HG03558 (cell line): ENCODE measurements around the gene ADAMTS9.

Experiments used
- ATAC-seq: cut with Tn5 transposase; IDR thresholded peaks from one replicate; pipeline ENCODE4 v1.9.1; 2021; ENCODE audit warnings: moderate number of reproducible peaks; ENCODE audit not compliant: unreplicated experiment; ENCODE audit errors: extremely low read depth

Gene ADAMTS9

DNA sequence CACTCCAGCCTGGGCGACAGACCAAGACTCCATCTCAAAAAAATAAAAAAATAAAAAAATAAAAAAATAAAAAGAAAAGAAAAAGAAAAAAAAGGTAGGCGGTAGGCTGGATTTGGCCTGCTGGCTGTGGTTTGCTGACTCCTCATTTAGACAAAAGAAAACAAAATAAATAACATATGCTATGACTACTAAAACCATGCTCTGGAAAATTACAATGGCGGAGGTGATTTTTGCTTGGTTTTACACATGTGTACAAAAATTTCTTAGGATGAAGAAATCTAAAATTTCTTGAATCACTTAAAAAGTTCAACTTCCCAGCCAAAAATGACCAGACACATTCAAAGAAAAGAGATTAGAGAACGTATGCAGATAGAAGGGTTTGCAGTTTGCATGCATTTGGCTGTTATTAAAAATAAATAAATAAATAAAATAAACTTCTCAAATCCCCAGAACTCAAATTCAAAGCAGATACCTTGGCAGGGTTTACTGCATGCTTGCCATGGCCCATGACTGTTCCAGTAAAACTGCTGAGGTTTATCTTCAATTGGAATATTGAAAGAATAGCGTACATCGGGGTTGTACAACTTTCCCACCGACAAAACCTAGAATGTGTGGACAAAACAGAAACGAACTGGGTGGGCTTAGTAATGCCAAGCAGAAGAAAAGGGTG lies 65.9 kb downstream of the ADAMTS9 start:
- no peak for ATAC-seq

DNA sequence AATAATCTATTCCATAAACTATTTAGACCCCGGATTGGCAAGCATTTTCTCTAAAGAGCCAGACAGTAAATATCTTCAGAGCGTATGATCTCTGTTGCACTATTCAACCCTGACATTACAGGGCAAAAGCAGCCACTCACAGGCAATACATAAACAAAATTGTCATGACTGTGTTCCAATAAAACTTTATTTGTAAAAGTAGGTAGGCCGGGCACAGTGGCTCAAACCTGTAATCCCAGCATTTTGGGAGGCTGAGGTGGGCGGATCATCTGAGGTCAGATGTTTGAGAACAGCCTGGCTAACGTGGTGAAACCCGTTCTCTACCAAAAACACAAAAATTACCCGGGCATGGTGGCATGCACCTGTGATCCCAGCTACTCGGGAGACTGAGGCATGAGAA lies 66.5 kb downstream of the ADAMTS9 start:
- ATAC-seq = no peak

DNA sequence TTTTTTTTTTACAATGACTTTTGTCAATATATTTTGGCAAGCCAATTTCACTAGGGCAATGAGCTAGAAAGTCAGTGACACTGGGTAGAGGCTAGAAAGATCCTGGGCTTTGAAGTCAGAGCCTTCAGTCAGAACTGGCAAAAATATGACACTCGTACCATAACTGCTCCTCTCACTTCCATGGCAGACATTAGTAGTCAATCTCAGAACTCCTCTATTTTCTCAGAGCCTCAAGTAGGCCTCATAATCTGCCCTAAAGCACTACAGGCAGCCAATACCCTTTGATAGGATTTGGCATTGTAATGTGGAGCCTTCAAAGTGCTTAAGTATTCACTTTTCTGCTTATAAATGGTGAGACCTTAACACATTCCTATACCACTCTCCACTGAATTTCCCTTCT lies 67.8 kb downstream of the ADAMTS9 start:
- ATAC-seq = no peak

DNA sequence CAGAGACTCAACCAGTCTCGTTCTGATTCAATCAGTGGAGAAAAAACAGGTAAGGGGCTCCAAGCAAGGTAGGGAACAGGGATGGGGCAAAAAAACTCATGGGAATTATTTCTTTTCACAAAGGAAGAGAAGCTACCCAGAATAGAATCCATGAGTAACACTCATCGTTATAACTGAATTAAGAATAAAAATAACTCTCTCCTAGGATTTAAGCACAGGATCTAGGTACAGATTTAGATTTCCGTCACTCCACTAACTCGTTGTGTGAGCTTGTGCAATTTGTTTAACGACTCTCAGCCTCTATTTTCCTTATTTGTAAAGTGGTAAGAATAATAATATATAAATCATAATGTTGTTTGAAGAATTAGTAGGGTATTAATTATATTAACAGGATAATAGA lies 68.6 kb downstream of the ADAMTS9 start:
- ATAC-seq = no peak

DNA sequence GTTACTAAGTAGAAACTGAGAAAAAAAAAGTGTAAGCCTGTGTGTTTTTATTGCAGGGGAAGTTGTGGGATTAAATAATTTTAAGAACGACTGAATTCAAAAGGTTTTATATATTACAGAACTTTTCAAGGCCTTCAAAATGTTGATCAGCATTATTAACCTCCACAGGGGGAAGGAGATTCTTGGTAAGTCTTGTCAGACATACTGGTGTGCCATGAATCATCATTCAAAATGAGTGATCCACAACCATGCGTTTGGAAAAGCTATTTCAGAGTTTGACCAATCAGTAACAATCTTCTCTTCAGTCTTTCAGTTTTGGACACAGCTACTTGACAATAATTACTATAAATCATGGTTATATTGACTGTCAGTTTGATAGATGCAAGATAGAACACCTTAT lies 70.2 kb downstream of the ADAMTS9 start:
- ATAC-seq = no peak

DNA sequence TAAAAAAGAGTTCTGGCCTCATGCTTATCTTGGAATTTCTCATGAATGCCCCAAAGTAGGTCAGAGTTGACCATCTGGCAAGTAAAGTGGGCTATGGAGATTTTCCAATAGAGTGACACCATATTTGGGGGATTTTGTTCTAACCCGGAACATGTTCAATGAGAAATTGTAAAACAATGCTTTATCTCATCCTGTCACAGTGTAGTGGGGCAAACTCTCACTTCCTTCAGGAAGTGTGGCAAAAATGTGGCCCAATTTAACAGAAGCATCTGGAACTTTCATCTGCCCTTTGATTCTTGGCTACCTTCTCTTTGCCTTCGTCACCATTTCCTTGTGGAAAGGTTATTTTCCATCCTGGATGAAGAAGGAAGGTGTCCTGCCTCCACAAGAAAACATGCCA lies 70.8 kb downstream of the ADAMTS9 start:
- ATAC-seq = no peak

DNA sequence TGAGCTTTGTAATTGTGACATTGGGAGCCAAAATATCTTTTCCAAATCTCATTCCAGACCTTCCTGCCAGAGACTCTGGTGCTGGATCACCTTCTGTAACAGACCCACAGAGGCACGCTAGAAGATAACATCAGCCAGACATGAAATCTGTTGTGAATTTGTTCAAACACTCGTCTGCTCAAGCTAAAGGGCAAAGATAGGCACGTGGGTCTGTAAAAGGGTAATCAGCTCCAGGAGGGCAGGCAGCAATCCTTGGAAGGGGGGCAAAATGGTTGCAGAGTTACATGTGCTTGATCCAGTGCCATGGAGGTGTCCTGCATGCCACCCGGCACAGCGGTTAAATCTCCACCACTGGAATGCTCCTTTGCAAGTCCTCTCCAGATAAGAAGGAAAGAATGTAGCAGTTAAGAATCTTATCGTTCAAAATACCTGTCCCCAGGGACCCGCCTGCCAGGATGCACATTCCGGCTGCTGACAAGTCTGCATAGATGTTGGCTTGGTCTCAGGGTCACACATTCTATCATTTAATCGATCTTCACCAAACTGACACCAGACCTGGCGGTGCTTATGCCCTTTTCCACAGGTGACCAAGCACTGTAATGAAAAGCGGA lies 74.8 kb downstream of the ADAMTS9 start:
- ATAC-seq = no peak

DNA sequence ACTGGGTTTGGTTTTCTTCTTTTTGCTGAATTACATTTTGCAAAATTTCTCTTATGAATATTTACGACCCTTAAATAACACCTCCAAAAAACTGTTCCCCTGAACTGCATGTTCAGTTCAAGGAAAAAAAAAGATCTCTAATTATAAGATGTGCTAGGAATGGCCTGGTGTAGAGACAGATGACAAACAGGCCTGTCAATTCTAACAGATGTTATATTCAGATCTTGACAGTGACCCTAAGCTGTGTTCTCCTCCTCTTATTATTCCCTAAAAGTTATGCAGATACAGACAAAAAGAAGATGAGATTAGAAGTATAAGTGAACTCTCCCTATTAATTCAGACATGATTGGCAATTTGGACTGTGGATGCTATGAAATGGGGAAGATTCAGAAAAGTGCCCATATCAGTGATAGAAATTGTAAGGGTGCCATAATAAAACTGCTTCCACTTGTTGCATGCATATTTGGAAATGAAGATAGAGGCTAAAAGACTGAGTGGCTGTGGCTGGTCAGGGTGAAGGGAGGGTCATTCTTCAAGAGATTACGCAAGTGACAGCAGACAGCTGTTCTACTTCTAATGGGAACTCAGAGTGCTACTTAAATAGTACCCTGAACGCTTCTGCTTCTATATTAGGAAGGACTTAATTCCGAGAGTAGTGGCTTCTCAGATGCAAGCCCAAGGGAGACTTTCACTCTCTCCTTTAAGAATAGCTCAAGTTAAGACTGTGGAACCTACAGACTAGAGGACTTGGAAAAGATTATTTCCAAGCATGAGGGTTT lies 75.5 kb downstream of the ADAMTS9 start:
- ATAC-seq = no peak

DNA sequence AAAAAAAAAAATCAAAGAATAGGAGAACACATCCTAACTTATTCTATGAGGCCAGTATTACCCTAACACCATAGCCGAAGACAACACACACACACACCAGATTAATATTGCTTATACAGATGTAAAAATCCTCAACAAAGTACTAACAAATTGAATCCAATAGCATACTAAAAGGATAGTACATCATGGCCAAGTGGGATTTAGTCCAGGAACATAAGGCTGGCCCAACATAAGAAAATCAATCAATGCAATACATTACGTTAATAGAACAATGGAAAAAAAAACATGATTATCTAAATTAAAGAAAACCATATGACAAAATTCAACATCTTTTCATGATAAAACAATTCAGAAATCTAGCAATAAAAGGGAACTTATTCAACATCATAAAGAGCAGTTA lies 79.1 kb downstream of the ADAMTS9 start:
- ATAC-seq = no peak

DNA sequence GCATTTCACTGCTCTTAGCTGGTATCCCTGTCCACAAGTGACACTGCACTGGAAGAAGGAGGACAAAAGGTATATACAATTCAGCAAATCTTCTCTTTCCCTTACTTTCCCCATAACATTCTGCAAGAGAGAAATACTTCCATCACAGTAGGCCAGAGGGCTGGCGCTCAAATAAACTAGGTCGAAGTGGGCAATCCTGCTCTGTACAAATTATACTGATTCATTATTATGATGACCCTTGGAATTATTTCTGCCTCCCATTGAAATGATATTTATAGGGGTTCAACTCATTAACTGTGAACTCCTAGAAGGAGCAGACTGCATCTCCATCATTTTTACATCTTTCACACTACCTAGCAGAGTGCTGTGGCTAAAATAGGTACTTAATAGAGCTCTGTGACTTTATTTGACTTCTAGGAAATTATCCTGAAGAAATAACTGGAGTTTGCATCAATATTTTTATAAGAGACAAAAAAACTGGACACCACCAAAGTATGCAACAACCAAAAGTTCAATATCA lies 80.7 kb downstream of the ADAMTS9 start:
- no peak for ATAC-seq

DNA sequence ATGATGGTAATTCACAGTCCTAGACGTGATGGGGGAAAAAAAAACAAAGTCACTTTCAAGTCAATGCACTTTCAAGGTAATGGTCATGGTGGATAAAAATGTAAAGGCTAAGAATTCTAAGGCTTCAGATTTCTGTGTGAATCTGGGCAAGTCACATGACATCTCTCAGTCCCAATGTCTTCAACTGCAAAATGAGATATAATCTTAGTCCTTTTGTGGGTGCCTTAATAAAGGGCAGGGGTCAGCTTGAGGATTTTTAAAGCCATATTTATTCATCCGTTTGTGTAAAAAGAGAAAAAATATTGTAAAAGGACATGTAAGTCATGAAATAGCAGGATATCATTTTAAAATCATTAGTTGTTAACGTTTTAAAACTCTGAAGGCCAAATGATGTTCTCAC lies 83.5 kb downstream of the ADAMTS9 start:
- no peak for ATAC-seq

DNA sequence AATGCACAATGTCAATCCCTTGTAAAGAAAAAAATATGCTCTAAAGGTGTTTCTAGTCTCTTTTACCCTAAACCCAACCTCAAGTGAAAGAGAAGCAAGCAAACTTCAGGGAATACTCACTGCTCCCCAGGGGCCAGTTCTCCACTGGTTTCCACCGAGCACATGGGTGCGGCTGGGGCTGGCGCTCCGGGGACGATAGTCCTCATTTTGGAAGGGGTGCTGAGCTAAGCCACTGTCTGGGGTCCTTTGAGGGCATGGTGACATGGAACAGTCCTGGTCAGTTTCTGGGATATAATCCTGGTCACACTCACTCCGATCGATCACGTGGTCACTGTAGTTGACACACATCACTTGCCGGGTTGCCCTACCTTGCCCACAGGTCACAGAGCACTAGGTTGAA lies 86.0 kb downstream of the ADAMTS9 start:
- no peak for ATAC-seq

DNA sequence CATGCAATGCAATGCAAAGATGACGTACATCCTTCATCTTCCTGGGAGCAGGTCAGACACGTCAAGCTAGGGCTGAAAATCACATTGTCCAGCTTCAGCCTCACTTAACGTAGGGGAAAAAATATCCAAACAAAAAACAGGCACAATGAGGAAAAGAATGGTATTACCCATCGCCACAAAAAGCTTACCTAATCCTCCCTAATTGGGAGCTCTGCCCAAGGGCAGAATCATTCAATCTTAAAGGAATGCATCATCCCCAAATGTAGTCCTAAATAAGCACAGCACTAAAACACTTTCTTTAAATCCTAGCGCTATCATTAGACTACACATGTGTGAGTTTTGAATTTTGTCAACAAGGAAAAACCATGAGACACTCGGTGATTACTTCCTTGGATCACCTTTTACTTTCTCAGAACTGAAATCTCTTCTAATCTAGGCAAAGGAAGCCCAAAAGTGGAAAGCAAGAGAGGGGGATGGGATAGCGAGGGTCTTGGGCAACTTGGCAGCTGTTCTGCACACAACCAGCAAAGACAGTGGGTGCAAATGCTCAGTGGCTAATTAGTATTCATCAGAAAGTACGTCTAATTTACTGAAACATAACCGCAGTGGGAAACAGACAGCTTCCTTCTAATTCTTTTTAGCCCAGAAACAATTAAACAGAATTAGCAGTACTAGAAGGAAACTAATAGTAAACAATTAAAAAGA lies 87.4 kb downstream of the ADAMTS9 start:
- ATAC-seq = no peak

DNA sequence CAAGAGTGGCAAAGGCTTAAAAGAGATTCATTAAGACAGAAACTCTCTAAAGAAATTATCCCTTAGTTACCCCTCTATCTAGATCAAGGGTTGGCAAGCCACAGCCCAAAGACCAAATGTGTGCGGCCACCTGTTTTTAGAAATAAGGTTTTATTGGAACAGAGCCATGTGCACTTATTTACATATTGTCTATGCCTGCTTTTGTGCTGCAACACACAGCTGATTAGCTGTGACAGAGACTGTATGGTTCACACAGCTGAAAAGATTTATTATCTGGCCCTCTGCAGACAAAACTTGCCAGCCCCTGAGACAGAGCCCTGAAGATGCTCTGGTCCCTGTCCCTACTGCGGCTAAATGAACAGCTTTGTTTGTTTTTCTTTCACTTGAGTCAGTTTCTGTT lies 88.1 kb downstream of the ADAMTS9 start:
- ATAC-seq = no peak

DNA sequence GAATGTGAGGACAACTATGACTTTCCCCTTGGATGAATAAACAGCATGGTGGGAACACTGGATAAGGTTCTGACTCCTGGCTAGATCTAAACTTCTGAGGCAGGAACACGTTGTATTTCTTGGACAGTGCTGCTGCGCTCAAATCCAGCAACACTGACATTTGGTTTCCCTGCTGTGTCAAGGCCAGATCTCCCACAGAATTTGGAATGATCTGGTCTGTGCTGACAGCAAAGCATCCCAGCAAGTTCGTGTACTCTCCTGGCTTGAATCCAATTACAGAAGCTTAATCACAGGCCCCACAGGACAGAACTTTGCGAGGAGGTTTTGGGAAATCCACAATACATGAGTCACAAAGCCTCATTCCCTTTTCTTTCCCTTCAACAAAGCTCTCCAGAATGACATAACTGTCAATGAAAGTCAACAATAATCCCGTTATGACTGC lies 92.5 kb downstream of the ADAMTS9 start:
- ATAC-seq = no peak

DNA sequence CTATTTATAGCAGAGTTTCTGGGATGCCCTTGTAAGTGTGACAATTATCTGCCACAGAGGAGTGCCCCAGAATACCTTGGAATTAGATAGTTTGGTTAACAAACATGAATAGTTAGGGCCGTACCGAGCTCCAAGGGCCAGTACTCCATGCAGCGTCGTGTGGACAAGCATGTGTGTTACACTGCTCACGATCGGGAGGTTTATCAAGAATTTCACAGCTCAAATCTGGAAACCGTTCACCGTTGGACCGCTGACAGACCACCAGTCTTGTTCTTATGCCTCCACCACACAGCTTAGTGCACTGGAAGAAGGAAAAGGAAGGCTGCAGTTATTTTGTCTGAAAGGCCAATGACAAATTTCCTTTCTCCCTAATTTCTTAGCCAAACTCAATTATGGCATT lies 93.7 kb downstream of the ADAMTS9 start:
- no peak for ATAC-seq

DNA sequence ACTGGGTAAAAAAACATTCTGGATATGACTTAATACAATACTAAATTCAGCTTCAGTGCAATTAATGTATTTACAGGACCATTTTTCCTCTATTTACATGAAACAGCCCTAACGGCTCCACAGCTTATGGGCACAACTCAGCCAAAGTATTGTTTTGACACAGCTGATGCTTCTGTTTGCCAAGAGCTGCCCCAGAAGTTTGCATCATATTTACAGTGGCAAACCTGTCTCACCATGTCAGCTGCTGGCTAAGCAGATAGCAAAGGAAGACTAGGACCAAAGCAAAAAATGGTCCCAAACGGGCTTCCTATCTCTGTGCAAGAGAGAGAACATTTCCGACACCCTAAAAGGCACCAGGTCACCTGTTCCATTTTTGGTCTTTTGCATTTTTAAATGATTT lies 94.5 kb downstream of the ADAMTS9 start:
- no peak for ATAC-seq

DNA sequence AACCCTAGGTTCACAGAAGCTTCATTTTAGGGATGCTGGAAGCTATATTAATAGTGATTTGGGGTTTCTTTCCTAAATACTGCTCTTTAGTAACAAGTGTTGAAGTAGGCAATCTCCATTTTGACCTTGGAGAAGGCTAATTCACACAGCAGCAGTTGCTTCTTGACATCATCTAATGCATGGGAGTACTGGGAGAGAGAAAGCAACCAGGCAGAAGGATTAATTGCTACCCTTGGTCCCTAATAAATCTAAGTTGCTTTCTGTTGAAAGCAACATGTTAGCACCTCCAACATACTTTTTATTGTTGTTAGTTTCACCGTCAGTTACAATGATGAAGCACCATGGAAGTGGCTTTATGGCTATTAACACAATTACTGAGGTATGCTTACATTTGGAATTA lies 96.2 kb downstream of the ADAMTS9 start:
- ATAC-seq = no peak

DNA sequence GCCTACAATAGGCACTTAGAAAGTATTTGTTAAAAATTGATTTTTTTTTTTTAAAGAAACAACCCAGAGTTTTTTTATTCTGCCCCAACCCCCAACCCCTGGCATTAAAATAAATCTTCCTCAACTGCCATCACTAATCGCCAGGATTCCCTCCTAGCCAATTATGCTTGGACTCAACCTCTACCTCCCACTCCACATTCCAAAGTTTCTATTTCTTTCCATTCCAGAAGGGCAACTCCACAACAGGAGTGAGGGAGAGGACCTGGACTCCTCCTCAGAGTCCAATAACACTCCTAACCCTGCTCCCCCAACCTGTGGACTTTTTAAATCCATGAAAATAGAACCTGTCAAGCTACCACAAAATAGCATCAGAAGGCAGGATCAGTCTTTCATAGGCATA lies 99.4 kb downstream of the ADAMTS9 start:
- no peak for ATAC-seq

DNA sequence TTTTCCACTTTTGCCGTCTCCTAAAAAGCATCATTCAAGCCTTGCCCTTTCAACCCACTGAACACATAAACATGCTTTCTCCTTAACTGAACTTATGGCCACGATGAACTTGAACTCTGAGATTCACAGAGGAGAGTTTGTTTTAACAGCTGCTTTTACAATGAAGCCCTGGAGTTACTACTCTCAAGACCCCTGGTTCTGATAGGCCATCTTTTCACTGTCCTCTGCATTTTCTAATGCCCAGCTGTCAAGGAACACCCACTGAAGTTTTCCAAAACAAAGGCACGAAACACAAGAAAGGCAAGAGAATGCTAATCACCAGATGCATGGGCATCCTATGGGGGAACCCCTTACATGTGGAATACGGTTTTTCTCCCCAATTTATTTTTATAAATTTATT lies 100.8 kb downstream of the ADAMTS9 start:
- no peak for ATAC-seq

DNA sequence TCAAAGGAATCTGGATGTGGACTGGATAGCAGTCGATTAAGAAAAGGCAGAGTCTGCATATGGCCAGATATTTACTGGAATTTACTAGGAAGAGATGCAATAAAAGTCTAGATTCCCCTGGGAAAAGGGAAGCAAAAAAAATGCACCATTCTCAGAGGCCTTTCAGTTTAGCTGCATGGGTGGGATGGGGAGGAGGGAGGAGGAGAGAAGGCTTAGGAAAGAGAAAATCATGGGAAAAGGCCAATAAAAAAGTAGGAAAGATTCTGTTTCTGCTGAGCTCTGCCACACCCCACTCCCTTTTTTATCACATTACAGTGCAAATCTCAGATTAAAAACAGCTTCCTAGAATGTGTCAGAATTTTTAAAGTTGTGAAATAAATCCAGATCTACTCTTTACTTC lies 103.6 kb downstream of the ADAMTS9 start:
- no peak for ATAC-seq
